Ishikawa (cell line): Measurements from ENCODE around the gene STPG4.

Source experiments
- CEBPB ChIP-seq: IDR thresholded peaks from 2 replicates; pipeline ENCODE4 v1.6.1; 2012
- CREB1 ChIP-seq: IDR thresholded peaks from 2 replicates; pipeline ENCODE4 v1.6.1; 2012; ENCODE audit warnings: low read depth
- EGR1 ChIP-seq: IDR thresholded peaks from 2 replicates; pipeline ENCODE4 v1.6.1; 2012
- EP300 ChIP-seq: IDR thresholded peaks from 2 replicates; pipeline ENCODE4 v1.6.1; 2012; ENCODE audit warnings: borderline replicate concordance
- FOXM1 ChIP-seq: IDR thresholded peaks from 2 replicates; pipeline ENCODE4 v1.6.1; 2012; ENCODE audit warnings: low read depth, borderline replicate concordance
- MAX ChIP-seq: IDR thresholded peaks from 2 replicates; pipeline ENCODE4 v1.6.1; 2012
- NFIC ChIP-seq: IDR thresholded peaks from 2 replicates; pipeline ENCODE4 v1.6.1; 2012
- REST ChIP-seq: IDR thresholded peaks from 2 replicates; pipeline ENCODE4 v1.6.1; 2012; ENCODE audit warnings: low read depth, mild to moderate bottlenecking
- TAF1 ChIP-seq: IDR thresholded peaks from 2 replicates; pipeline ENCODE4 v1.6.1; 2012; ENCODE audit warnings: low read depth, mild to moderate bottlenecking
- YY1 ChIP-seq: IDR thresholded peaks from 2 replicates; pipeline ENCODE4 v1.6.1; 2012; ENCODE audit warnings: low read depth
- ZBTB7A ChIP-seq: IDR thresholded peaks from 2 replicates; pipeline ENCODE4 v1.6.1; 2012; ENCODE audit warnings: low read depth

GRCh38 chr2:47098953-47099352, 56.2 kb downstream of the STPG4 start:
- TF ChIP-seq CEBPB (no peak), REST (no peak), YY1 (no peak), MAX (no peak), ZBTB7A (no peak), FOXM1 (no peak), EGR1 (no peak), NFIC (no peak), CREB1 (no peak), EP300 (no peak), TAF1 (no peak)
